OCI-LY1 (cell line): ENCODE results near the gene MTUS2.

Experiments
- H2AFZ ChIP-seq: fragments of 200-600 bp; sonication (generic), shearing (Covaris generic); 2 replicates; pipeline ENCODE4 v1.6.0; 2014; ENCODE audit warnings: antibody characterized with exemption, mild to moderate bottlenecking, low read length
- H3F3A ChIP-seq: fragments of 200-600 bp; sonication (generic), shearing (Covaris generic); 2 replicates; pipeline ENCODE4 v1.6.0; 2014; ENCODE audit warnings: mild to moderate bottlenecking, antibody characterized with exemption, low read length, moderate library complexity; ENCODE audit not compliant: insufficient read depth
- H3K27ac ChIP-seq: fragments of 200-600 bp; sonication (generic); 2 replicates; pipeline ENCODE4 v1.5.1; 2014; ENCODE audit warnings: low read length, mixed run types, mild to moderate bottlenecking, low read depth; ENCODE audit not compliant: poor library complexity, severe bottlenecking
- H3K27me3 ChIP-seq: fragments of 200-600 bp; sonication (generic); 2 replicates; pipeline ENCODE4 v1.6.0; 2014; ENCODE audit warnings: antibody characterized with exemption, mild to moderate bottlenecking, low read length, moderate library complexity; ENCODE audit not compliant: insufficient read depth
- H3K36me3 ChIP-seq: fragments of 200-600 bp; sonication (generic); 2 replicates; pipeline ENCODE4 v1.6.1; 2014; ENCODE audit warnings: mild to moderate bottlenecking, antibody characterized with exemption, low read length, moderate library complexity, mixed read lengths; ENCODE audit not compliant: insufficient read depth
- H3K4me1 ChIP-seq: fragments of 200-600 bp; sonication (generic); 2 replicates; pipeline ENCODE4 v1.5.1; 2014; ENCODE audit warnings: mild to moderate bottlenecking, low read length, moderate library complexity; ENCODE audit not compliant: insufficient read depth, severe bottlenecking
- H3K4me2 ChIP-seq: fragments of 200-600 bp; sonication (generic), shearing (Covaris generic); 2 replicates; pipeline ENCODE4 v1.6.1; 2014; ENCODE audit warnings: low read length
- H3K4me3 ChIP-seq: fragments of 200-600 bp; sonication (generic); 2 replicates; pipeline ENCODE4 v1.5.1; 2014; ENCODE audit warnings: low read length, low read depth, mild to moderate bottlenecking, mixed read lengths; ENCODE audit not compliant: poor library complexity, severe bottlenecking
- H3K79me2 ChIP-seq: fragments of 200-600 bp; shearing (Covaris generic); 2 replicates; pipeline ENCODE4 v1.6.1; 2016; ENCODE audit warnings: mixed run types, low read length, mixed read lengths; ENCODE audit not compliant: insufficient read depth
- H3K9ac ChIP-seq: fragments of 200-600 bp; sonication (generic), shearing (Covaris generic); 2 replicates; pipeline ENCODE4 v1.6.1; 2014; ENCODE audit warnings: mild to moderate bottlenecking, low read length, mixed read lengths
- H3K9me2 ChIP-seq: fragments of 200-600 bp; sonication (generic), shearing (Covaris generic); 2 replicates; pipeline ENCODE4 v1.6.1; 2014; ENCODE audit warnings: low read depth, mild to moderate bottlenecking, low read length, mixed read lengths
- H3K9me3 ChIP-seq: fragments of 200-600 bp; shearing (Covaris generic); 2 replicates; pipeline ENCODE4 v1.6.1; 2014; ENCODE audit warnings: low read length, mixed read lengths
- H4K20me1 ChIP-seq: fragments of 200-600 bp; sonication (generic), shearing (Covaris generic); 2 replicates; pipeline ENCODE4 v1.6.0; 2016; ENCODE audit warnings: mild to moderate bottlenecking, low read length; ENCODE audit not compliant: insufficient read depth
- CTCF ChIP-seq: fragments of 200-600 bp; sonication (generic), shearing (Covaris generic); IDR thresholded peaks from 2 replicates; pipeline ENCODE4 v1.5.1; 2017; ENCODE audit warnings: mild to moderate bottlenecking, antibody characterized with exemption, low read length, moderate library complexity, mixed read lengths
- EZH2 ChIP-seq: fragments of 200-600 bp; sonication (generic), shearing (Covaris generic); IDR thresholded peaks from 2 replicates; pipeline ENCODE4 v1.8.0; 2017; ENCODE audit warnings: borderline replicate concordance, mixed run types, mild to moderate bottlenecking, antibody characterized with exemption, low read length, moderate library complexity, mixed read lengths

Gene MTUS2

GRCh38 chr13:29423050-29423449, 602.9 kb downstream of the MTUS2 start:
- Histone ChIP-seq H3F3A (no peaks in the 10 kb centered on the region), H3K27ac (no peak overlapping the region), H3K27me3 (peaks cover 7% of the 10 kb centered on the region; the same call in 1 of the 2 replicates), H3K4me2 (no peak overlapping the region), H3K9me3 (no peaks in the 10 kb centered on the region), H3K9me2 (no peaks in the 10 kb centered on the region), H3K79me2 (no peaks in the 10 kb centered on the region), H3K4me1 (no peaks in the 10 kb centered on the region), H4K20me1 (no peaks in the 10 kb centered on the region), H3K4me3 (no peak overlapping the region), H3K9ac (no peak overlapping the region), H3K36me3 (no peaks in the 10 kb centered on the region), H2AFZ (no peak overlapping the region)
- TF ChIP-seq CTCF (no peak), EZH2 (no peak)

GRCh38 chr13:29427937-29428309, 607.8 kb downstream of the MTUS2 start:
- H3K4me2 ChIP-seq, result no peak overlapping the region
- H2AFZ ChIP-seq, result no peak overlapping the region
- H4K20me1 ChIP-seq, result no peaks in the 10 kb centered on the region
- H3K27ac ChIP-seq, result no peak overlapping the region
- H3K36me3 ChIP-seq, result no peaks in the 10 kb centered on the region
- no peaks in the 10 kb centered on the region for H3K79me2 ChIP-seq
- H3K27me3 ChIP-seq, result peaks cover 7% of the 10 kb centered on the region; the same call in 1 of the 2 replicates
- no peaks in the 10 kb centered on the region for H3K9me3 ChIP-seq
- H3K4me3 ChIP-seq, result no peak overlapping the region
- H3K9me2 ChIP-seq, result no peaks in the 10 kb centered on the region
- H3K9ac ChIP-seq, result no peak overlapping the region
- H3F3A ChIP-seq, result no peaks in the 10 kb centered on the region
- no peaks in the 10 kb centered on the region for H3K4me1 ChIP-seq
- TF ChIP-seq EZH2, result no peak
- TF ChIP-seq CTCF, result no peak

- TF ChIP-seq CTCF (no peak), EZH2 (no peak)
- H3K9ac ChIP-seq, result no peak overlapping the region
- no peak overlapping the region for H3K27ac ChIP-seq
- no peaks in the 10 kb centered on the region for H3K79me2 ChIP-seq
- H3K36me3 ChIP-seq, result no peaks in the 10 kb centered on the region
- no peak overlapping the region for H3K4me2 ChIP-seq
- no peaks in the 10 kb centered on the region for H4K20me1 ChIP-seq
- no peak overlapping the region for H2AFZ ChIP-seq
- peaks cover 7% of the 10 kb centered on the region; the same call in 1 of the 2 replicates for H3K27me3 ChIP-seq
- H3K4me1 ChIP-seq, result no peaks in the 10 kb centered on the region
- no peaks in the 10 kb centered on the region for H3K9me2 ChIP-seq
- no peak overlapping the region for H3K4me3 ChIP-seq
- no peaks in the 10 kb centered on the region for H3K9me3 ChIP-seq
- H3F3A ChIP-seq, result no peaks in the 10 kb centered on the region
These were observed 608.4 kb downstream of the MTUS2 start for GRCh38 chr13:29428310-29429181.
